Psoas muscle (tissue), 8 donors: ENCODE results near the gene NOTO. TPM values are rescaled to one million over a fixed set of nuclear protein-coding genes. Genes with fewer than 3 reads are reported as not detected.

ENCODE experiments used
- ATAC-seq, 4 donors: fragments of 200-7000 bp; cut with Tn5 transposase; one replicate each; pipeline ENCODE4 v1.9.1; 2020; ENCODE audit warnings: moderate library complexity in 3 of 4, mild to moderate bottlenecking in 2 of 4
- DNase-seq, 2 donors: peaks; one replicate each; pipeline ENCODE4 v3.0.0-alpha.2; 2020
- H3K27ac ChIP-seq: fragments of 200-600 bp; one replicate; pipeline ENCODE4 v1.8.0; 2022
- H3K27me3 ChIP-seq, 3 donors: fragments of 200-600 bp in 1 of 3; one replicate each; pipeline versions ENCODE4 v1.6.1 to v1.8.0; 2013 to 2022; ENCODE audit warnings: low read length in 2 of 3, mild to moderate bottlenecking in 2 of 3, moderate library complexity in 1 of 3; ENCODE audit not compliant: insufficient read depth in 3 of 3
- H3K36me3 ChIP-seq, 2 donors: fragments of 200-600 bp in 1 of 2; one replicate each; pipeline versions ENCODE4 v1.6.1 to v1.8.0; 2013 to 2022; ENCODE audit warnings: low read depth in 1 of 2, mild to moderate bottlenecking in 1 of 2, moderate library complexity in 1 of 2; ENCODE audit not compliant: insufficient read depth in 1 of 2
- H3K4me1 ChIP-seq: fragments of 200-600 bp; one replicate; pipeline ENCODE4 v1.8.0; 2022
- H3K4me3 ChIP-seq: fragments of 200-600 bp; one replicate; pipeline ENCODE4 v1.8.0; 2022; ENCODE audit warnings: mild to moderate bottlenecking
- H3K9me3 ChIP-seq: fragments of 200-600 bp; one replicate; pipeline ENCODE4 v1.8.0; 2022
- CTCF ChIP-seq: fragments of 200-600 bp; IDR thresholded peaks from one replicate; pipeline ENCODE4 v1.8.0; 2022; ENCODE audit warnings: antibody characterized with exemption
- WGBS, 3 donors: extraction: QIAGEN DNeasy Blood & Tissue Kit; methylation state at CpG; one replicate each; pipeline versions ENCODE4 v1.1.6 to v1.1.7; 2013; 5-methylcytosine and 5-hydroxymethylcytosine counted together
- intact Hi-C, 2 donors: fragments of 100-400 bp; cut with DNase I; formaldehyde crosslinking; loops; one replicate each; pipeline versions ENCODE4 v1.11.0 to v1.14.2; 2022
- polyA plus RNA-seq, 3 donors: library from polyadenylated mRNA; stranded (reverse); fragments of 200-250 nt; gene quantifications; one replicate each; pipeline ENCODE4 v1.2.3, GENCODE V29; 2013
- total RNA-seq, 4 donors: library from RNA; stranded (reverse); fragmentation: NEBNext Ultra II Directional in 2 of 4; extraction: Animal tissue kit (Norgen Biotek cat#: 25700) in 2 of 4; gene quantifications; one replicate each; pipeline versions ENCODE4 v1.2.1 to v1.2.4, GENCODE V29; 2021 to 2023
- donor health status: healthy with polysubstance abuse.
- donor health status: DM: no; HTN: no; CAD: no; lungs with moderate emphysema.
- donor health status: Bipolar disorder and iron deficiency.
- donor health status: healthy.
- donor health status: DM: yes; HTN: yes; CAD: no.
- donor health status: DM: no; HTN: no; CAD: no.
- donor health status: DM: no; HTN: no; CAD: no.
- donor health status: DM: yes; HTN: yes; CAD: no.

NOTO gene
- total and polyA plus RNA-seq, 7 donors = not detected

GRCh38 chr2:73212098-73212447 is 9.7 kb downstream of the NOTO start:
- Histone ChIP-seq H3K27me3 (peaks cover 0 to 3% (median 0%) of the 10 kb centered on the region in 3 donors), H3K27ac (no peak overlapping the region), H3K4me3 (no peak overlapping the region), H3K4me1 (peaks cover 25% of the 10 kb centered on the region), H3K9me3 (no peaks in the 10 kb centered on the region), H3K36me3 (no peaks in the 10 kb centered on the region)
- WGBS, 3 donors = 72 to 82% (median 78%) methylated on average over 7 of the region's 7 CpGs
- no peak for TF ChIP-seq CTCF
- ATAC-seq (no peak), DNase-seq (no peak)
- intact Hi-C loops = no loop called here

- intact Hi-C loops = no loop called here
Measured at GRCh38 chr2:73212448-73213176, 10.2 kb downstream of the NOTO start.

GRCh38 chr2:73214120-73215035 is 12.0 kb downstream of the NOTO start, which contains the start of gene SMYD5:
SMYD5 (plus strand) TSS chr2:73214245; CDS start chr2:73214267, 22 bp downstream.
- ATAC-seq (peak; percentile 87 to 96 (median 90)), DNase-seq (peak; percentile 89 to 93)
- Histone ChIP-seq H3K36me3 (peaks cover 0 to 5% of the 10 kb centered on the region in 2 donors), H3K4me1 (peaks cover 45% of the 10 kb centered on the region), H3K27ac (peak within 1 kb of the TSS; percentile 90), H3K9me3 (no peaks in the 10 kb centered on the region), H3K4me3 (peak within 1 kb of the TSS; percentile 100), H3K27me3 (no peaks in the 10 kb centered on the region)
- WGBS, 3 donors = 1% methylated on average over 56 to 64 of the region's 64 CpGs
- TF ChIP-seq CTCF = no peak
- intact Hi-C loops = loop anchor here in 1 of 2 donors (2.0 kb wide), 1 partner anchor 18 kb away; the partner anchor contains the start of gene PRADC1

More at GRCh38 chr2:73212448-73213176, 10.2 kb downstream of the NOTO start:
- DNase-seq = peak; percentile 67 to 75
- Histone ChIP-seq H3K27ac (no peak overlapping the region), H3K4me1 (peaks cover 30% of the 10 kb centered on the region), H3K27me3 (no peaks in the 10 kb centered on the region), H3K36me3 (no peaks in the 10 kb centered on the region), H3K9me3 (no peaks in the 10 kb centered on the region), H3K4me3 (no peak overlapping the region)
- TF ChIP-seq CTCF = peak; percentile 84
- ATAC-seq = peak; percentile 66 to 78 (median 76)
- 60 to 62% (median 62%) methylated on average over 20 of the region's 20 CpGs for WGBS, 3 donors

- Histone ChIP-seq H3K36me3 (peaks cover 0 to 12% of the 10 kb centered on the region in 2 donors), H3K27me3 (no peaks in the 10 kb centered on the region), H3K9me3 (no peaks in the 10 kb centered on the region), H3K27ac (peak overlapping the region; percentile 90), H3K4me3 (peak overlapping the region; percentile 100), H3K4me1 (peaks cover 45% of the 10 kb centered on the region)
- 64 to 79% (median 71%) methylated on average over 4 of the region's 4 CpGs for WGBS, 3 donors
- no peak for ATAC-seq
- TF ChIP-seq CTCF = no peak
- intact Hi-C loops = loop anchor here in 1 of 2 donors (2.0 kb wide), 1 partner anchor 18 kb away; the partner anchor contains the start of gene PRADC1
- DNase-seq = no peak
Measured at GRCh38 chr2:73215254-73215653, 12.9 kb downstream of the NOTO start.
